H9 (cell line): Measurements from ENCODE around the gene UBL4A. TPM values are rescaled to one million over a fixed set of nuclear protein-coding genes. Genes with fewer than 3 reads are reported as not detected.

ENCODE experiments used
- DNase-seq: peaks from one replicate; pipeline ENCODE4 v3.0.0-alpha.2; 2017
- H2AFZ ChIP-seq: one replicate; pipeline ENCODE4 v1.6.1; 2013; ENCODE audit warnings: mild to moderate bottlenecking, low read length, control low read depth, moderate library complexity
- H2AK5ac ChIP-seq: 2 replicates; pipeline ENCODE4 v1.6.1; 2013; ENCODE audit warnings: low read length, control low read depth, mixed read lengths; ENCODE audit not compliant: insufficient read length
- H2BK120ac ChIP-seq: one replicate; pipeline ENCODE4 v1.6.1; 2013; ENCODE audit warnings: low read depth, mild to moderate bottlenecking, low read length, control low read depth, inconsistent platforms; ENCODE audit not compliant: poor library complexity, severe bottlenecking
- H2BK12ac ChIP-seq: 2 replicates; pipeline ENCODE4 v1.6.1; 2013; ENCODE audit warnings: low read length, control low read depth, mixed read lengths, low read depth; ENCODE audit not compliant: insufficient read length
- H2BK15ac ChIP-seq: 2 replicates; pipeline ENCODE4 v1.6.1; 2013; ENCODE audit warnings: low read depth, low read length, control low read depth
- H2BK20ac ChIP-seq: one replicate; pipeline ENCODE4 v1.6.1; 2013; ENCODE audit warnings: low read depth, mild to moderate bottlenecking, low read length, control low read depth, inconsistent platforms; ENCODE audit not compliant: poor library complexity, severe bottlenecking
- H2BK5ac ChIP-seq: 2 replicates; pipeline ENCODE4 v1.6.1; 2013; ENCODE audit warnings: low read length, control low read depth, mixed read lengths; ENCODE audit not compliant: insufficient read length
- H3K14ac ChIP-seq: 2 replicates; pipeline ENCODE4 v1.6.1; 2013; ENCODE audit warnings: low read length, control low read depth; ENCODE audit not compliant: insufficient read depth
- H3K18ac ChIP-seq: 2 replicates; pipeline ENCODE4 v1.6.1; 2013; ENCODE audit warnings: low read depth, mild to moderate bottlenecking, mixed read lengths, low read length, control low read depth; ENCODE audit not compliant: insufficient read length
- H3K23ac ChIP-seq: 2 replicates; pipeline ENCODE4 v1.6.1; 2013; ENCODE audit warnings: low read length, control low read depth, mixed read lengths, low read depth; ENCODE audit not compliant: insufficient read length
- H3K23me2 ChIP-seq: 2 replicates; pipeline ENCODE4 v1.6.1; 2013; ENCODE audit warnings: low read depth, mild to moderate bottlenecking, mixed read lengths, low read length, control low read depth; ENCODE audit not compliant: insufficient read length, poor library complexity, severe bottlenecking
- H3K27ac ChIP-seq: 2 replicates; pipeline ENCODE4 v1.5.1; 2013; ENCODE audit warnings: low read length, control low read depth, mixed read lengths, low read depth; ENCODE audit not compliant: insufficient read length
- H3K27me3 ChIP-seq: 2 replicates; pipeline ENCODE4 v1.6.1; 2013; ENCODE audit warnings: low read length, control low read depth, inconsistent platforms; ENCODE audit not compliant: insufficient read depth
- H3K4ac ChIP-seq: 2 replicates; pipeline ENCODE4 v1.6.1; 2013; ENCODE audit warnings: low read depth, mild to moderate bottlenecking, control low read depth, inconsistent platforms, low read length, moderate library complexity
- H3K4me1 ChIP-seq: 2 replicates; pipeline ENCODE4 v1.6.1; 2013; ENCODE audit warnings: low read length, control low read depth, inconsistent platforms; ENCODE audit not compliant: insufficient read depth
- H3K4me2 ChIP-seq: 2 replicates; pipeline ENCODE4 v1.6.1; 2013; ENCODE audit warnings: low read length, control low read depth, mixed read lengths; ENCODE audit not compliant: insufficient read length, insufficient read depth
- H3K56ac ChIP-seq: 2 replicates; pipeline ENCODE4 v1.6.1; 2013; ENCODE audit warnings: low read depth, mild to moderate bottlenecking, mixed read lengths, low read length, control low read depth; ENCODE audit not compliant: insufficient read length
- H3K79me1 ChIP-seq: 2 replicates; pipeline ENCODE4 v1.6.1; 2013; ENCODE audit warnings: low read depth, mild to moderate bottlenecking, moderate library complexity, low read length, control low read depth, inconsistent platforms; ENCODE audit not compliant: insufficient read depth, poor library complexity, severe bottlenecking
- H3K79me2 ChIP-seq: 2 replicates; pipeline ENCODE4 v1.6.1; 2013; ENCODE audit warnings: low read length, control low read depth, inconsistent platforms; ENCODE audit not compliant: insufficient read depth
- H3K9ac ChIP-seq: 2 replicates; pipeline ENCODE4 v1.6.1; 2013; ENCODE audit warnings: low read length, control low read depth, mixed read lengths; ENCODE audit not compliant: insufficient read length; ENCODE audit errors: extremely low read depth
- H3K9me3 ChIP-seq: one replicate; pipeline ENCODE4 v1.6.1; 2013; ENCODE audit warnings: low read depth, low read length, inconsistent platforms; ENCODE audit not compliant: control insufficient read depth
- H3T11ph ChIP-seq: one replicate; pipeline ENCODE4 v1.6.1; 2013; ENCODE audit warnings: mild to moderate bottlenecking, low read length, control low read depth, inconsistent platforms
- H4K20me1 ChIP-seq: one replicate; pipeline ENCODE4 v1.6.1; 2013; ENCODE audit not compliant: control insufficient read depth, insufficient read length, insufficient read depth
- H4K5ac ChIP-seq: 2 replicates; pipeline ENCODE4 v1.6.1; 2013; ENCODE audit warnings: low read depth, mild to moderate bottlenecking, mixed read lengths, low read length, control low read depth; ENCODE audit not compliant: insufficient read length
- H4K8ac ChIP-seq: replicated peaks from 2 replicates; pipeline ENCODE4 v1.6.1; 2013; ENCODE audit warnings: low read length, control low read depth, mixed read lengths, low read depth; ENCODE audit not compliant: insufficient read length
- H4K91ac ChIP-seq: 2 replicates; pipeline ENCODE4 v1.6.1; 2013; ENCODE audit warnings: low read depth, mild to moderate bottlenecking, moderate library complexity, mixed read lengths, low read length, control low read depth; ENCODE audit not compliant: insufficient read length
- H3K27ac Mint-ChIP-seq, 3 experiments: 2 replicates in 2 of 3; 3 replicates in 1 of 3; pipeline ENCODE4 v1.8.0; 2020 to 2021; ENCODE audit warnings: mixed read lengths in 3 of 3, mild to moderate bottlenecking in 1 of 3, moderate library complexity in 1 of 3
- H3K27me3 Mint-ChIP-seq: 2 replicates; pipeline ENCODE4 v1.8.0; 2021; ENCODE audit warnings: low read depth, mild to moderate bottlenecking, moderate library complexity, mixed read lengths
- H3K36me3 Mint-ChIP-seq, 3 experiments: 2 replicates in 2 of 3; 3 replicates in 1 of 3; pipeline ENCODE4 v1.8.0; 2020 to 2021; ENCODE audit warnings: low read depth in 3 of 3, mixed read lengths in 3 of 3; ENCODE audit not compliant: insufficient read depth in 1 of 3
- H3K4me1 Mint-ChIP-seq, 2 experiments: 2 replicates each; pipeline ENCODE4 v1.8.0; 2020; ENCODE audit warnings: mixed read lengths in 2 of 2
- H3K4me3 Mint-ChIP-seq, 2 experiments: 2 replicates in 1 of 2; 3 replicates in 1 of 2; pipeline ENCODE4 v1.8.0; 2020 to 2021; ENCODE audit warnings: mild to moderate bottlenecking in 2 of 2, mixed read lengths in 2 of 2, moderate library complexity in 1 of 2
- H3K9me3 Mint-ChIP-seq, 2 experiments: 2 replicates in 1 of 2; 3 replicates in 1 of 2; pipeline ENCODE4 v1.8.0; 2020; ENCODE audit warnings: mild to moderate bottlenecking in 2 of 2, mixed read lengths in 2 of 2, moderate library complexity in 1 of 2
- CTCF ChIP-seq: fragments of 200-600 bp; sonication (generic); conservative IDR thresholded peaks from 3 replicates; pipeline ENCODE4 v1.8.0; 2021; ENCODE audit warnings: antibody characterized with exemption, mild to moderate bottlenecking
- WGBS: extraction: QIAGEN DNeasy Blood & Tissue Kit; methylation state at CpG from one replicate; pipeline ENCODE4 v1.1.7; 2013; ENCODE audit warnings: missing lambda C conversion rate, low lambda C conversion rate, mixed read lengths; ENCODE audit not compliant: insufficient read length; ENCODE audit errors: extremely low coverage; 5-methylcytosine and 5-hydroxymethylcytosine counted together
- total RNA-seq: library from RNA; stranded (reverse); gene quantifications from 2 replicates; pipeline ENCODE4 v1.2.1, GENCODE V29; 2021

Gene UBL4A
- total RNA-seq, 1 experiment from 2014 or later: 30.9 TPM

- Histone ChIP-seq H4K91ac (no peak within 1 kb of the TSS), H3K9me3 (peaks cover 34% of the 10 kb centered on the region), H3K23ac (no peak within 1 kb of the TSS), H3K9ac (peak within 1 kb of the TSS; percentile 35), H3K23me2 (peaks cover 2% of the 10 kb centered on the region), H3K4me1 (no peaks in the 10 kb centered on the region), H2AFZ (no peak within 1 kb of the TSS), H4K20me1 (no peaks in the 10 kb centered on the region), H3K4ac (no peak within 1 kb of the TSS), H2BK20ac (no peak within 1 kb of the TSS), H2AK5ac (no peak within 1 kb of the TSS), H4K8ac (no peak within 1 kb of the TSS), H3K14ac (no peak within 1 kb of the TSS; the same call in 1 of the 2 replicates), H3K27me3 (no peaks in the 10 kb centered on the region), H3K79me2 (no peaks in the 10 kb centered on the region), H3K56ac (no peak within 1 kb of the TSS), H2BK12ac (no peak within 1 kb of the TSS), H2BK120ac (no peak within 1 kb of the TSS), H3T11ph (no peak within 1 kb of the TSS), H3K27ac (no peak within 1 kb of the TSS), H3K18ac (no peak within 1 kb of the TSS), H3K4me2 (peak within 1 kb of the TSS; percentile 37), H2BK5ac (no peak within 1 kb of the TSS), H4K5ac (no peak within 1 kb of the TSS), H2BK15ac (no peak within 1 kb of the TSS), H3K79me1 (no peaks in the 10 kb centered on the region)
- H3K27ac Mint-ChIP-seq: peak within 1 kb of the TSS in 1 of 3 experiments; percentile 57; a peak in 3 of 7 replicates
- peak within 1 kb of the TSS; percentile 66 to 82 for H3K4me3 Mint-ChIP-seq
- DNase-seq: peak; percentile 51
- no peaks in the 10 kb centered on the region; the same call in none of the 2 replicates for H3K27me3 Mint-ChIP-seq
- peaks cover 3 to 5% of the 10 kb centered on the region in 2 experiments; a peak in 2 of 4 replicates for H3K4me1 Mint-ChIP-seq
- peaks cover 63 to 78% of the 10 kb centered on the region in 2 experiments for H3K9me3 Mint-ChIP-seq
- TF ChIP-seq CTCF: no peak
- H3K36me3 Mint-ChIP-seq: peaks cover 30 to 71% (median 59%) of the 10 kb centered on the region in 3 experiments
- WGBS: no CpG with 5 or more reads among the region's 94 CpGs
Observed at GRCh38 chrX:154443992-154444754, 42.2 kb downstream of the UBL4A start, which contains the start of gene FAM50A. Gene FAM50A (plus strand): TSS chrX:154444141. CDS start chrX:154444236, 95 bp downstream.
